KMS-11 (cell line): ENCODE data around the gene ELFN2.

Experiments
- H2AFZ ChIP-seq: fragments of 200-600 bp; sonication (generic); 2 replicates; pipeline ENCODE4 v1.6.1; 2016; ENCODE audit warnings: antibody characterized with exemption, mixed run types, low read depth
- H3K27ac ChIP-seq: fragments of 200-600 bp; sonication (generic); 2 replicates; pipeline ENCODE4 v1.6.1; 2016; ENCODE audit warnings: mild to moderate bottlenecking, mixed run types
- H3K27me3 ChIP-seq: fragments of 200-600 bp; sonication (generic); 2 replicates; pipeline ENCODE4 v1.6.1; 2017; ENCODE audit warnings: mild to moderate bottlenecking, low read depth, mixed run types, moderate library complexity; ENCODE audit not compliant: insufficient read depth
- H3K36me3 ChIP-seq: fragments of 200-600 bp; sonication (generic); 2 replicates; pipeline ENCODE4 v1.6.1; 2017; ENCODE audit warnings: mild to moderate bottlenecking, mixed run types; ENCODE audit not compliant: insufficient read depth
- H3K4me1 ChIP-seq: fragments of 200-600 bp; sonication (generic); 2 replicates; pipeline ENCODE4 v1.6.1; 2016; ENCODE audit warnings: mild to moderate bottlenecking, low read depth, mixed run types; ENCODE audit not compliant: poor library complexity, severe bottlenecking
- H3K4me2 ChIP-seq: fragments of 200-600 bp; sonication (generic); 2 replicates; pipeline ENCODE4 v1.7.0; 2016; ENCODE audit warnings: mild to moderate bottlenecking, mixed run types
- H3K4me3 ChIP-seq: fragments of 200-600 bp; sonication (generic); IDR thresholded peaks from 2 replicates; pipeline ENCODE4 v1.6.1; 2017; ENCODE audit warnings: low read depth, low read length, mixed read lengths; ENCODE audit not compliant: insufficient read depth
- H3K79me2 ChIP-seq: fragments of 200-600 bp; sonication (generic); 2 replicates; pipeline ENCODE4 v1.6.1; 2016; ENCODE audit warnings: low read depth, mixed run types; ENCODE audit not compliant: insufficient read depth
- H3K9ac ChIP-seq: fragments of 200-600 bp; sonication (generic); 2 replicates; pipeline ENCODE4 v1.6.1; 2016; ENCODE audit warnings: mild to moderate bottlenecking, mixed run types
- H4K20me1 ChIP-seq: fragments of 200-600 bp; sonication (generic); 2 replicates; pipeline ENCODE4 v1.6.1; 2016; ENCODE audit warnings: mild to moderate bottlenecking, mixed run types; ENCODE audit not compliant: insufficient read depth
- TF ChIP-seq, protein P1 (sequence below): fragments of 200-600 bp; sonication (generic); conservative IDR thresholded peaks from 2 replicates; pipeline ENCODE4 v1.6.1; 2017; ENCODE audit warnings: low read depth, mild to moderate bottlenecking, antibody characterized with exemption, low read length, moderate library complexity, mixed read lengths

ELFN2 gene

DNA sequence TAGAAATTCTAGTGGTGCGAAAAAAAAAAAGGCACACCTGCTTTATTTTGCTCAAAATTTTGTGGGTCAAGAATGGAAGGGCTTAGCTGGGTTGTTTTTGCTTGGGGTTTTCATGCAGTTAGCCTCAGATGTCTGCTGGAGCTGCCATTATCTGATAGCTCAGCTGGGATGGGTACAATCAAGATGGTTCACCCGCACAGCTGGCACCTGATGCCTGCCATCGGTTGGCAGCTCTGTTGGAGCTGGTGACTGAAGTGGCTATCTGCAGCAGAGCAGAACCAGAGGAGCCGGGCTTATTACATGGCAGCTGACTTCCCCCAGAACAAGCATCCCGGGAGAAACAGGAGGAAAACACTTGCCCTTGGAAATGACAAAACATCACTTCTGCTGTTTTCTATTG, 12.1 kb upstream of the ELFN2 start:
- no peak overlapping the region for H3K4me2 ChIP-seq
- H2AFZ ChIP-seq, result no peak overlapping the region
- peaks cover 6% of the 10 kb centered on the region; the same call in 1 of the 2 replicates for H3K27me3 ChIP-seq
- no peak overlapping the region for H3K4me3 ChIP-seq
- no peak overlapping the region for H3K27ac ChIP-seq
- H3K4me1 ChIP-seq, result no peaks in the 10 kb centered on the region
- TF ChIP-seq, protein P1, sequence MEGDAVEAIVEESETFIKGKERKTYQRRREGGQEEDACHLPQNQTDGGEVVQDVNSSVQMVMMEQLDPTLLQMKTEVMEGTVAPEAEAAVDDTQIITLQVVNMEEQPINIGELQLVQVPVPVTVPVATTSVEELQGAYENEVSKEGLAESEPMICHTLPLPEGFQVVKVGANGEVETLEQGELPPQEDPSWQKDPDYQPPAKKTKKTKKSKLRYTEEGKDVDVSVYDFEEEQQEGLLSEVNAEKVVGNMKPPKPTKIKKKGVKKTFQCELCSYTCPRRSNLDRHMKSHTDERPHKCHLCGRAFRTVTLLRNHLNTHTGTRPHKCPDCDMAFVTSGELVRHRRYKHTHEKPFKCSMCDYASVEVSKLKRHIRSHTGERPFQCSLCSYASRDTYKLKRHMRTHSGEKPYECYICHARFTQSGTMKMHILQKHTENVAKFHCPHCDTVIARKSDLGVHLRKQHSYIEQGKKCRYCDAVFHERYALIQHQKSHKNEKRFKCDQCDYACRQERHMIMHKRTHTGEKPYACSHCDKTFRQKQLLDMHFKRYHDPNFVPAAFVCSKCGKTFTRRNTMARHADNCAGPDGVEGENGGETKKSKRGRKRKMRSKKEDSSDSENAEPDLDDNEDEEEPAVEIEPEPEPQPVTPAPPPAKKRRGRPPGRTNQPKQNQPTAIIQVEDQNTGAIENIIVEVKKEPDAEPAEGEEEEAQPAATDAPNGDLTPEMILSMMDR, result no peak
- H3K79me2 ChIP-seq, result no peaks in the 10 kb centered on the region
- no peaks in the 10 kb centered on the region for H4K20me1 ChIP-seq
- H3K9ac ChIP-seq, result no peak overlapping the region
- no peaks in the 10 kb centered on the region for H3K36me3 ChIP-seq

DNA sequence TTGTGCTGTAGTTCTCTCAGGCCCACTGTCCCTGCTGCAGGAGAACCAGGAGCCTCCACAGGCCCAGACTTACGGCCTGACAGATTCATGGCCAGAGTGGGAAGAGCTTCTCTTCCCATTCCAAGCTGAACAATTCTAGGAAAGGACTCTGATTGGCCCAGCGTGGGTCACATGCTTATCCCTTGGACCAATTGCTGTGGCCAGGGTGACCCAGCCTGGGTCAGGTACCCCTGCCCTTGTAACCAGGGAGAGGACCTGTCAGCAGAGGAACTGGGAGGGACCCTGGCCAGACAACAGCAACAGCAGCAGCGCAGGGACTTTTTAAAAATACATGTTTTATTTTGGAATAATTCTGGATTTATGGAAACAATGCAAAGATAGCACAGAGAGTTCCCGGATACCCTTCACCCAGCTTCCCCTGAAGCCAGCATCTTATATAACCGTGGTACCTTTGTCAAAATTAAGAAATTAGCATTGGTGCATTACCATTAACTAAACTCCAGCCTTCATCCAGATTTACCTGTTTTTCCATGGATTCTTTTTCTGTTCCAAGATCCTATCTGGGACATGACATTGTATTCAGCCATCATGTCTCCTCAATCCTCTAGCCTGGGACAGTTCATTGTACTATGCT, 8.8 kb upstream of the ELFN2 start:
- peaks cover 6% of the 10 kb centered on the region; the same call in 1 of the 2 replicates for H3K27me3 ChIP-seq
- no peaks in the 10 kb centered on the region for H4K20me1 ChIP-seq
- TF ChIP-seq, protein P1, result no peak
- no peak overlapping the region for H3K27ac ChIP-seq
- H3K4me2 ChIP-seq, result no peak overlapping the region
- H3K9ac ChIP-seq, result no peak overlapping the region
- no peak overlapping the region for H2AFZ ChIP-seq
- H3K79me2 ChIP-seq, result no peaks in the 10 kb centered on the region
- no peaks in the 10 kb centered on the region for H3K36me3 ChIP-seq
- H3K4me3 ChIP-seq, result no peak overlapping the region
- H3K4me1 ChIP-seq, result peaks cover 15% of the 10 kb centered on the region

DNA sequence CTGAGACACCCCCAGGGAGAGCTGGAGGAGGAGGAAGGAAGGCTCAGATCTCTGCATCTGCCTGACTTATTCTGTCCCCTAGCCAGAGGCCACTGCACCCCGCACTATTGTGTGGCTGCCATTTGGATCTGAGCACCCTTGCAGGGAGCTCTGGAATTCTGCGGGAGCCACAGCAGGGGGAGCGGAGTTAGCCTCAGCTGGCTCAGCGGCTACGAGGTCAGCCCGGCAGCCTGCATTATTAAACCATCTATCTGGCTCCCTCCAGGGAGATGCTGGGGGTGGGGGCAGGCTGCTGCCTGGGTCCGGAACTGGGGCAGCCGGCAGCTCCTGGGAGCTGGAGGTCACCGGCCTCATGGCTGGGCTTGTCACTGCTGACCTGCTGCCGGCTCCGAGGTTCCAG, 6.5 kb upstream of the ELFN2 start:
- H3K4me2 ChIP-seq, result no peak overlapping the region
- no peaks in the 10 kb centered on the region for H3K79me2 ChIP-seq
- H3K4me3 ChIP-seq, result no peak overlapping the region
- H3K36me3 ChIP-seq, result no peaks in the 10 kb centered on the region
- H3K4me1 ChIP-seq, result peaks cover 15% of the 10 kb centered on the region
- H3K27me3 ChIP-seq, result peaks cover 11% of the 10 kb centered on the region; the same call in 1 of the 2 replicates
- no peak overlapping the region for H2AFZ ChIP-seq
- no peaks in the 10 kb centered on the region for H4K20me1 ChIP-seq
- no peak overlapping the region for H3K9ac ChIP-seq
- no peak overlapping the region for H3K27ac ChIP-seq
- TF ChIP-seq, protein P1, result no peak

DNA sequence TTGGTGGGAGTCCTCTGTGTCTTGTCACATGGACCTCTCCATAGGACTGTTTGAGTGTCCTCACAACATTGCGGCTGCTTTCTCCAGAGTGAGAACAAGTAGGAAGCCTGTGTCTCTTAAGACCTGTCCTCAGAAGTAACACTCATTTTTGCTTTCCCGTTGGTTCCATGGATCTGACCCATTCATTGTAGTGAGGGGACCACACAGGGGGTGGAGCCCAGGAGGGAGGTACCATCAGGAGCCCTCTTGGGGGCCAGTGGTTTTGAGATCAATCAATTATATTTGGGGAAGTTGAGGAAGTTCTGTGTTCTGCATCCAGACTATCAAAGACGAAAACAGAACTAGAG, 5.4 kb upstream of the ELFN2 start:
- no peaks in the 10 kb centered on the region for H4K20me1 ChIP-seq
- peaks cover 22% of the 10 kb centered on the region for H3K27me3 ChIP-seq
- TF ChIP-seq, protein P1, result no peak
- H3K4me1 ChIP-seq, result peaks cover 15% of the 10 kb centered on the region
- H3K4me2 ChIP-seq, result no peak overlapping the region
- no peak overlapping the region for H2AFZ ChIP-seq
- no peaks in the 10 kb centered on the region for H3K36me3 ChIP-seq
- no peaks in the 10 kb centered on the region for H3K79me2 ChIP-seq
- no peak overlapping the region; the same call in 1 of the 2 replicates for H3K27ac ChIP-seq
- no peak overlapping the region for H3K9ac ChIP-seq
- H3K4me3 ChIP-seq, result no peak overlapping the region
